Sigmoid colon (tissue), 7 donors: ENCODE data around the gene ADAMTS6. TPM values are rescaled to one million over a fixed set of nuclear protein-coding genes. Genes with fewer than 3 reads are reported as not detected.

Source experiments
- DNase-seq: peaks from one replicate; pipeline ENCODE4 v3.0.0-alpha.2; 2019
- H3K27ac ChIP-seq, 4 donors: fragments of 200-600 bp; sonication (generic); one replicate each; pipeline ENCODE4 v1.5.1; 2016 to 2019; ENCODE audit warnings: mild to moderate bottlenecking in 1 of 4
- H3K27me3 ChIP-seq, 3 donors: fragments of 200-600 bp; sonication (generic); one replicate each; pipeline ENCODE4 v1.5.1; 2019; ENCODE audit warnings: mild to moderate bottlenecking in 1 of 3
- H3K36me3 ChIP-seq, 4 donors: fragments of 200-600 bp; sonication (generic); one replicate each; pipeline ENCODE4 v1.5.1; 2016 to 2019
- H3K4me1 ChIP-seq, 4 donors: fragments of 200-600 bp; sonication (generic); one replicate each; pipeline ENCODE4 v1.5.1; 2017 to 2019
- H3K4me3 ChIP-seq, 4 donors: fragments of 200-600 bp; sonication (generic); one replicate each; pipeline ENCODE4 v1.5.1; 2017 to 2019; ENCODE audit warnings: mild to moderate bottlenecking in 2 of 4, moderate library complexity in 1 of 4
- H3K9me3 ChIP-seq, 4 donors: fragments of 200-600 bp in 3 of 4; sonication (generic) in 3 of 4; one replicate each; pipeline versions ENCODE4 v1.5.1 to v1.6.1; 2013 to 2019
- EP300 ChIP-seq, 4 donors: sonication (generic); formaldehyde crosslinking; IDR thresholded peaks; one replicate each; pipeline ENCODE4 v1.6.1; 2017; ENCODE audit warnings: antibody characterized with exemption in 4 of 4
- POLR2A ChIP-seq, 2 donors: fragments of 450-650 bp; IDR thresholded peaks; one replicate each; pipeline ENCODE4 v1.6.1; 2016; ENCODE audit warnings: antibody characterized with exemption in 2 of 2, mild to moderate bottlenecking in 2 of 2, moderate library complexity in 2 of 2
- POLR2AphosphoS5 ChIP-seq, 4 donors: sonication (generic); formaldehyde crosslinking; IDR thresholded peaks; one replicate each; pipeline ENCODE4 v1.6.1; 2017; ENCODE audit warnings: antibody characterized with exemption in 4 of 4
- WGBS, 2 donors: extraction: QIAGEN DNeasy Blood & Tissue Kit; methylation state at CpG; one replicate each; pipeline ENCODE4 v1.1.7; 2013; 5-methylcytosine and 5-hydroxymethylcytosine counted together
- intact Hi-C: fragments of 100-400 bp; cut with DNase I; formaldehyde crosslinking; loops from one replicate; pipeline ENCODE4 v1.15.1; 2023
- polyA plus RNA-seq, 3 donors: library from polyadenylated mRNA; stranded (reverse); fragments of 200-250 nt; gene quantifications; one replicate each; pipeline ENCODE4 v1.2.3, GENCODE V29; 2013
- total RNA-seq, 4 donors: library from RNA; depleted of rRNA; stranded (reverse); fragments of >200 nt; gene quantifications; one replicate each; pipeline ENCODE4 v1.1.0, GENCODE V29; 2016
- TF ChIP-seq, protein P1 (sequence below), 4 experiments: fragments of 450-650 bp in 3 of 4; fragments of 200-600 bp in 1 of 4; IDR thresholded peaks; one replicate each; pipeline ENCODE4 v1.5.1; 2016 to 2019; ENCODE audit warnings: antibody characterized with exemption in 4 of 4, mild to moderate bottlenecking in 3 of 4, moderate library complexity in 2 of 4
- donor health status: healthy with polysubstance abuse.
- donor health status: Bipolar disorder and iron deficiency.
- donor health status: healthy.

ADAMTS6 gene, protein sequence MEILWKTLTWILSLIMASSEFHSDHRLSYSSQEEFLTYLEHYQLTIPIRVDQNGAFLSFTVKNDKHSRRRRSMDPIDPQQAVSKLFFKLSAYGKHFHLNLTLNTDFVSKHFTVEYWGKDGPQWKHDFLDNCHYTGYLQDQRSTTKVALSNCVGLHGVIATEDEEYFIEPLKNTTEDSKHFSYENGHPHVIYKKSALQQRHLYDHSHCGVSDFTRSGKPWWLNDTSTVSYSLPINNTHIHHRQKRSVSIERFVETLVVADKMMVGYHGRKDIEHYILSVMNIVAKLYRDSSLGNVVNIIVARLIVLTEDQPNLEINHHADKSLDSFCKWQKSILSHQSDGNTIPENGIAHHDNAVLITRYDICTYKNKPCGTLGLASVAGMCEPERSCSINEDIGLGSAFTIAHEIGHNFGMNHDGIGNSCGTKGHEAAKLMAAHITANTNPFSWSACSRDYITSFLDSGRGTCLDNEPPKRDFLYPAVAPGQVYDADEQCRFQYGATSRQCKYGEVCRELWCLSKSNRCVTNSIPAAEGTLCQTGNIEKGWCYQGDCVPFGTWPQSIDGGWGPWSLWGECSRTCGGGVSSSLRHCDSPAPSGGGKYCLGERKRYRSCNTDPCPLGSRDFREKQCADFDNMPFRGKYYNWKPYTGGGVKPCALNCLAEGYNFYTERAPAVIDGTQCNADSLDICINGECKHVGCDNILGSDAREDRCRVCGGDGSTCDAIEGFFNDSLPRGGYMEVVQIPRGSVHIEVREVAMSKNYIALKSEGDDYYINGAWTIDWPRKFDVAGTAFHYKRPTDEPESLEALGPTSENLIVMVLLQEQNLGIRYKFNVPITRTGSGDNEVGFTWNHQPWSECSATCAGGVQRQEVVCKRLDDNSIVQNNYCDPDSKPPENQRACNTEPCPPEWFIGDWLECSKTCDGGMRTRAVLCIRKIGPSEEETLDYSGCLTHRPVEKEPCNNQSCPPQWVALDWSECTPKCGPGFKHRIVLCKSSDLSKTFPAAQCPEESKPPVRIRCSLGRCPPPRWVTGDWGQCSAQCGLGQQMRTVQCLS (N-terminal part only)
- 10 to 100 TPM in 1 of 4 donors, 1 to 10 TPM in 3; 3.7 to 18.3 (median 8.2) TPM for total RNA-seq
- under 1 TPM in 1 of 3 donors, not detected in 2; 0.74 TPM for polyA plus RNA-seq

DNA sequence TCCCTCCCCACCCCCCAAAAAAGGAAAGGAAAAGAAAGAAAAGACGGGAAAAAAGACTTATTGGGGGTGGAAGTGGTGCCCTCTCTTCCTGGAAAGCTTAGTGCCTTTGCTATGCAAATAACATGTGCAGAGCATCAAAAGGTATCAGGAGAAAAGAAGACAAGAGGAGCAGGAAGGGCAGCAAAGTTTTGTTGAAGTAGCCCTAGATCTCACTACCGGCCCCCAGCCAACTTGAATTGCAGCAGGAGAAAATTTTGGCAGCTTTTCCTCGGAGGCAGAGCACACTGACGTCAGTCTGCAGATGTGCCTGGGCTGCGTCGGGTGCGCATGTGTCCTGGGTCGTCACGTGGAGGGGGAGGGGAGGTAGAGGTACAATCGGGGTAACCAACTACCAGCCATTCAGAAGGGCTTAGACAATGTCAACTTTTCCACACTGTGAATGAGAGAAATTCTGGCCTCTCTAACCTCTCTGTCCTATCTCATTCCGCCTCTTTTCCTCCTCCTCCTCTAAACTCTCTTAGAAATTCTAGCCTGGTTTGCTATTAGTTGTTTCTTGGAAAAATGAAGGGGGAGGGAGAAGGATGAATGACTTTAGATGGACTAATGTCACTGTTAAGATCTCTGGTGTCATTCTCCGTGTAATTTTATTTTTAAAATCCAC is at the start of gene ADAMTS6:
Gene ADAMTS6 (minus strand): TSS at position 286 of the 661 bp plus-strand sequence. CDS start 8,247 bp downstream, outside the sequence.
- DNase-seq: peak; percentile 98
- intact Hi-C loops: loop anchor here (2.0 to 5.0 kb wide), 6 partner anchors 81 to 714 kb away; partner anchors contain the start of genes CENPK, CWC27, PPWD1 and SREK1IP1
- Histone ChIP-seq H3K27me3 (no peaks in the 10 kb centered on the region), H3K36me3 (no peaks in the 10 kb centered on the region), H3K9me3 (no peaks in the 10 kb centered on the region), H3K27ac (peak within 1 kb of the TSS; percentile 90 to 97 (median 93)), H3K4me1 (peaks cover 0 to 36% (median 17%) of the 10 kb centered on the region in 4 donors), H3K4me3 (peak within 1 kb of the TSS; percentile 47 to 63 (median 56))
- WGBS, 2 donors: 0 to 1% methylated on average over 12 of the region's 12 CpGs
- TF ChIP-seq EP300 (IDR thresholded peaks at IDR 0.05) (peak; percentile 70 to 95 (median 88)), POLR2AphosphoS5 (IDR thresholded peaks at IDR 0.05) (peak; percentile 80 to 97 (median 84)), POLR2A (IDR thresholded peaks at IDR 0.05) (peak in 1 of 2 donors; percentile 23)
- TF ChIP-seq, protein P1, sequence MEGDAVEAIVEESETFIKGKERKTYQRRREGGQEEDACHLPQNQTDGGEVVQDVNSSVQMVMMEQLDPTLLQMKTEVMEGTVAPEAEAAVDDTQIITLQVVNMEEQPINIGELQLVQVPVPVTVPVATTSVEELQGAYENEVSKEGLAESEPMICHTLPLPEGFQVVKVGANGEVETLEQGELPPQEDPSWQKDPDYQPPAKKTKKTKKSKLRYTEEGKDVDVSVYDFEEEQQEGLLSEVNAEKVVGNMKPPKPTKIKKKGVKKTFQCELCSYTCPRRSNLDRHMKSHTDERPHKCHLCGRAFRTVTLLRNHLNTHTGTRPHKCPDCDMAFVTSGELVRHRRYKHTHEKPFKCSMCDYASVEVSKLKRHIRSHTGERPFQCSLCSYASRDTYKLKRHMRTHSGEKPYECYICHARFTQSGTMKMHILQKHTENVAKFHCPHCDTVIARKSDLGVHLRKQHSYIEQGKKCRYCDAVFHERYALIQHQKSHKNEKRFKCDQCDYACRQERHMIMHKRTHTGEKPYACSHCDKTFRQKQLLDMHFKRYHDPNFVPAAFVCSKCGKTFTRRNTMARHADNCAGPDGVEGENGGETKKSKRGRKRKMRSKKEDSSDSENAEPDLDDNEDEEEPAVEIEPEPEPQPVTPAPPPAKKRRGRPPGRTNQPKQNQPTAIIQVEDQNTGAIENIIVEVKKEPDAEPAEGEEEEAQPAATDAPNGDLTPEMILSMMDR (IDR thresholded peaks at IDR 0.05): no peak

DNA sequence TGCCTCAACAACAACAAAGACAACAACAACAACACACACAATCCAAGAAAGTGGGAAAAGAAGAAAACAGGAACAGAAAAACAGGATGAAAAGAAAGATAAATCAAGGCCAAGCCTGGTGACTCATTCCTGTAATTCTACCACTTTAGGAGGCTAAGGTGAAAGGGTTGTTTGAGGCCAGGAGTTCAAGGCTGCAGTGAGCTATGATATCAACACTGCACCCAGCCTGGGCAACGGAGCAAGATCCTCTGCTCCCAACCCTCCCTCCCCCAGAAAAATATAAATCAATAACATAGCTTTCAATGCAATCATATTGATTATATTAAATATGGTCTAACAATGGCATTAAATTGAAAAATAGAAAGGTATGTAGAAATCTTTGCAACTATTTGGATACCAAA is 49.2 kb upstream of the ADAMTS6 start:
- Histone ChIP-seq H3K9me3 (no peaks in the 10 kb centered on the region), H3K4me3 (no peak overlapping the region), H3K27me3 (no peaks in the 10 kb centered on the region), H3K27ac (no peak overlapping the region), H3K36me3 (no peaks in the 10 kb centered on the region), H3K4me1 (no peaks in the 10 kb centered on the region)
- DNase-seq: no peak
- intact Hi-C loops: no loop called here
- WGBS, 2 donors: 89 to 93% methylated on average over 1 of the region's 1 CpG
- TF ChIP-seq, protein P1 (IDR thresholded peaks at IDR 0.05): no peak
- no peak for TF ChIP-seq POLR2A (IDR thresholded peaks at IDR 0.05)
- no peak for TF ChIP-seq EP300 (IDR thresholded peaks at IDR 0.05)

DNA sequence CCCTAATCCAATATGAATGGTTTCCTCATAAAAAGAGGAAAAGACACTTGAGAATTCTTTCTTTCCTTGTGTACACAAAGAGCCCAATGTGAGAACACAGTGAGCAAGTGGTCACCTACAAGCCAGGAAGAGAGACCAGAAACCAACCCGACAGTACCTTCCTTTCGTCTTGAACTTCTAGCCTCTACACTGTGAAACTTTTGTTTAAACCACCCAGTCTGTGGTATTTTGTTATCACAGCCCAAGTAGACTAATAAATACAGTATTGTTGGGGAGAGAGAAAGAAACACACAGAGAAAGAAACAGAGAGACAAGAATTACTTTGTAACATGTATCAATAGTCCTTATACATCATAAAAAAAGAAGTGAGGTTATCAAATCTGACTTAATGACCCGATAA is 44.0 kb upstream of the ADAMTS6 start:
- no peak for DNase-seq
- 94 to 97% methylated on average over 3 of the region's 3 CpGs for WGBS, 2 donors
- Histone ChIP-seq H3K4me1 (no peaks in the 10 kb centered on the region), H3K36me3 (no peaks in the 10 kb centered on the region), H3K27me3 (no peaks in the 10 kb centered on the region), H3K27ac (no peak overlapping the region), H3K4me3 (no peak overlapping the region), H3K9me3 (no peaks in the 10 kb centered on the region)
- TF ChIP-seq POLR2A (IDR thresholded peaks at IDR 0.05): no peak
- TF ChIP-seq, protein P1 (IDR thresholded peaks at IDR 0.05): no peak
- TF ChIP-seq POLR2AphosphoS5 (IDR thresholded peaks at IDR 0.05): no peak
- no peak for TF ChIP-seq EP300 (IDR thresholded peaks at IDR 0.05)
- intact Hi-C loops: no loop called here

DNA sequence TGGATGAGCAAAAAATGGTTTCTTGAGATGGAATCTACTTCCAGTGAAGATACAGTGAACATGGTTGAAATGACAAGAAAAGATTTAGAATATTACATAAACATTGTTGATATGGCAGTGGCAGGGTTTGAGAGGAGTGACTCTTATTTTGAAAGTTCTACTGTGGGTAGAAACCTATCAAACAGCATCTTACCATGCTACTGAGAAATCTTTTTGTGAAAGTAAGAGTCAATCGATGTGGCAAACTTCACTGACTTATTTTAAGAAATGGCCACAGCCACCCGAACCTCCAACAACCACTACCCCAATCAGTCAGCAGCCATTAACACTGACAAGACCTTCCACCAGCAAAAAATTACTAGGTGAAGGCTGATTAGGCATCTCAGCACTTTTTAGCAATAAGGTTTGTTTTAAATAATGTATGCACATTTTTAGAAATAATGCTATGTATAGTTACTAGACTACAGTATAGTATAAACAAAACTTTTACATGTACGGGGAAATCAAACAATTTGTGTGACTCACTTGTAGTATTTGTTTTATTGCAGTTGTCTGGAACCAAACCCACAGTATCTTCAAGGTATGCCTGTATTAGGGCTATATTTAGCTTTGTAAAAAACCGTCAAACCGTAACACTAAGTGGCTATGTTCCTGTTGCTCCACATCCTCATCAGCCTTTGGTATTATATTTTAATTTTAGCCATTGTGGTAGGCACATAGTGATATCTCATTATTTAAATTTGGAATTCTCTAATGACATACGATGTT is 30.6 kb upstream of the ADAMTS6 start:
- no peak for DNase-seq
- no peaks in the 10 kb centered on the region for H3K9me3 ChIP-seq
- TF ChIP-seq POLR2A (IDR thresholded peaks at IDR 0.05) (no peak), EP300 (IDR thresholded peaks at IDR 0.05) (no peak), POLR2AphosphoS5 (IDR thresholded peaks at IDR 0.05) (no peak)
- TF ChIP-seq, protein P1 (IDR thresholded peaks at IDR 0.05): no peak
- 45 to 75% methylated on average over 6 of the region's 6 CpGs for WGBS, 2 donors
- no peak overlapping the region for H3K27ac ChIP-seq
- no peaks in the 10 kb centered on the region for H3K4me1 ChIP-seq
- no peak overlapping the region for H3K4me3 ChIP-seq
- no peaks in the 10 kb centered on the region for H3K36me3 ChIP-seq
- intact Hi-C loops: no loop called here
- no peaks in the 10 kb centered on the region for H3K27me3 ChIP-seq
